HG03521 (cell line): ENCODE data around the gene CPSF2.

Source experiments
- ATAC-seq: cut with Tn5 transposase; IDR thresholded peaks from one replicate; pipeline ENCODE4 v1.9.1; 2021; ENCODE audit warnings: mild to moderate bottlenecking, moderate library complexity; ENCODE audit not compliant: unreplicated experiment

CPSF2 gene

DNA sequence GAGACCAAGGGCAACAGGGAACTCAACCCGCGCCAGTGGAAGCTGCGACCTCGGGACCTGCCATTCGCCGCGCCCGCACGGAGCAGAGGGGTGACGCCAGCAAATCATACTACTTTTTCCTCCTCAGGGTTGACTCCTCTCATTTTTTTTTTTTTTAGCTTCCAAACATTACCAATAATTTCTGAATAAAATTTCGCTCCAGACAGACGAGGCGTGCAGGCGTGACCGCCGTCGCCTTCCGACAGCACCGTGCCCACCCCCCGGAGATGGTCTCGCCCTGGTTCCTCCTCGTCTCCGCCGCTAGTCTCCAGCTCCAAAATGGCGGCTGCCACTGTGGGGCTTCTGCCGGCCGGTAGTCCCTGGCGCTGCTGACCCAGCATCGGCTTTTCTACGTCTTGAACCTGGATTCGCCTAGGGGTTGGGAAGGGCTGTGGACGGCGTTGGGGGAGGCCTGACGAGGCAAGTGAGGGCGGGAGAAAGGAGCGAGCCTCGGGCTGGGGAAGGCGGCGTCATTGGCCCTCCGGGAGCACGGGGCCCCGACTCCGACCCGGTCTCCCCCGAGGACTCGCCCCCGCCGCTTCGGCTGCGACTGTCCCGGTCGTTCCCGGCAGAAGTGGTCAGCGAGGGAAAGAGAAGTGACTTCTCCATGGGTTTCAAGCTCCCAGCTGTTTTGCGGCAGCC, at the start of gene CPSF2, which contains the start of gene NDUFB1:
Gene CPSF2, plus strand, starts transcription at position 300 of the 681 bp plus-strand sequence. CDS start 9,016 bp downstream, outside the sequence.
Gene NDUFB1, minus strand, starts transcription at position 37 of the 681 bp plus-strand sequence. CDS start 4,069 bp downstream, outside the sequence.
- ATAC-seq, result peak; percentile 91

- no peak for ATAC-seq
Measured at GRCh38 chr14:92074555-92074954, 47.2 kb upstream of the CPSF2 start.

GRCh38 chr14:92088494-92088893, 33.3 kb upstream of the CPSF2 start:
- ATAC-seq, result no peak

GRCh38 chr14:92093320-92093719, 28.4 kb upstream of the CPSF2 start:
- ATAC-seq, result no peak

DNA sequence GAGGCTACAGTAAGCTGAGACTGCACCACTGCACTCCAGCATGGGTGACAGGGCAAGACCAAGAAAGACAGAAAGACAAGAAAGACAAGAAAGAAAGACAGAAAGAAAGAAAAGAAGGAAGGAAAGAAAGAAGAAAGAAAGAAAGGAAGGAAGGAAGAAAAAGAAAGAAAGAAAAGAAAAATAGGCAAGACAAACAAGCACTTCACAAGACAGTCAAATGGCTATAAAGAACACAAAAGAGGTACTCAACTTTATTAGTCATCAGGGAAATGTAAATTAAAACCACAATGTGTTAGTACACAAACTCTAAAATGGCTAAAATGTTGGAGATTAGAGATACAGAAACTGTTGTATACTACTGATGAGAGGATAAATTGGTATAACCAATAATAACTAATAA, 22.0 kb upstream of the CPSF2 start:
- ATAC-seq, result no peak

- ATAC-seq, result no peak
Measured at GRCh38 chr14:92103363-92103989, 18.3 kb upstream of the CPSF2 start.

GRCh38 chr14:92105073-92105892, 16.5 kb upstream of the CPSF2 start:
- no peak for ATAC-seq

DNA sequence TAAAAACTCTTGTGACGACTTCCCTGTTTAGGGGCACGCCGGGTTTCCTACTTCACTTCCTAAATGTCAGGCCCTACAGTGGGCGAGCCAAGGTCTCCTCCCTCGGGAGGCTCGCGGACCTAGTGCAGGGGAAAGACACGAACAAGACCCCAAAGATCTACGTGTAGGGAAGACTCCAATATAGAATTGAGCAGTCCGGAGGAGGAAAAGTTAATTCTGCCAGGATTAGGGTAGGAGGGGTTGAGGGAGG, 16.0 kb upstream of the CPSF2 start:
- peak; percentile 7 for ATAC-seq

DNA sequence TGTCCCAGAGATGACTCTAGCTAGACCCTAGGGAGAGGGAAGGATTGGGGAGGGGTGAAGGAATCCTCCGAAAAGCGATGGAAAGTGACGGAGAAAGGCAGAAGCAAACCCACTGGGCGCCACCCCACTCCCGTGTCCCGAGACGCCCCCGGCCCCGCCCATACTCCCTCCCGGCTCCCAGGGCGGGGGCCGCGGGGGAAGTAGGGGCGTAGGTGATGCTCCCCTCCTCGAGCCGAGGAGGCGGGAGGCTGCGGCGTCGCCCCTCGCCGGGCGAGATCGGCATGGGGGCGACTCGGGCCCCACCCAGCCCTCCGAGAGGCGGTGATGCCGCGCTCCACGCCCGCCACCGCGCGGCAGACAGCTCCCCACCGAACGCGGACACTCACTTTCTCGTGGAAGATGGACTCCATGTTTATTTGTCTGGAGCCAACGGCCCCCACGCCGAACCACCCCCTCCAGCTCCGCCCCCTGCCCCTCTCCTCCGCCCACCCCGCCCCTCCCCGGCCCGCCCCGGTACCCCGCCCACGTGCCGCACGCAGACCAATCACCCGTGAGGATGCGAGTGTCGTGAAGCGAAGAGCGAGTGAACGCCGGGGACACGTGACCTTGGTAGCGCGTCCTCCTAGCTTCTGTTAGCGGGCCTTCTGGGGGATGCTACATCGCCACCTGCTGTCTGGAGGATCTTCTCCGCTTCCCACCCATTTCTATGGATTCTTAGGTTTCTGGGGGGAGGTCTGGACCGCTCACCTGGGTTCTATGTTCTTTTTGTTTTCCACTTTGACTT, 15.4 kb upstream of the CPSF2 start, which contains the start of gene ATXN3:
Gene ATXN3, minus strand, starts transcription at position 440 of the 784 bp plus-strand sequence. Its CDS starts 30 bp downstream, at position 410.
- ATAC-seq, result peak; percentile 93

DNA sequence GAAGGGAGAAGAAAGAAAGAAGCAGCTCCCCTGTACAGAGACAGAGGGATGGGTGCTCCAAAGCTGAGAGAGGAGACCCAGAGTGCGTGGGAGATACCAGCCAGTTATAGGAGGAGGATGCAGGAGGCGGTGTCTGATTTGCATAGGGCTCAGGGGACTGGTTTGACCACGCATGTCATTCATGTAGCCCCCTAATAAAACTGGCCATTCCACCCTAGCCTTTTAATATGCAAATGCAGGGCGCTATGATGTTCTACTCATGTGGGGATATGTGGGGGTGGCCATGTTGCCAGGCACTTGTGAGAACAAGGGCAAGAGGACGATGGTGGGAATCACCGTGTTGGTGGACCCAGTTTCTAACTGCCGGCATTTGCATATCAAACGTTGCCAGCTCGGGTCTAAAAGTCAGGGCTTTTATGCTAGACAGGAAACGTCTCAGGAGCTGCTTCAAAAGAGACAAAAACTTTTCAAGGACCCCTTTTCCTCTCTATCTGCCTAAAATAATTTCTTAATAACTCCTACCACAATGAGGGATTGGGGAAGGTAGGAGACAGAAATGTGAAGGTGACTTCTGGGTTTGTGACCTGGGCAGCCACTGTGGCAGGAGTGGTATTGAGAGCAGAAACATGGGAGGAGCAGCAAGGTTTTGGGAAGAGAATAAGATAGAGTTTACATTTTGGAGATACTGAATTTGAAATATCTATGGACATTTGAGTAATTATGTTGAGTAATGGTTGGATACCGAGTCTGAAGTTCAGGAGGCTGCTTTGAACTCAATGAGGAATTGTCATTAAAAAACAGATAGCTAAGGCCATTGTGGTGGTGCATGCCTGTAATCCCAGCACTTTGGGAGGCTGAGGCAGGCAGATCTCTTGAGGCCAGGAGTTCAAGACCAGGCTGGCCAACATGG, 13.2 kb upstream of the CPSF2 start:
- ATAC-seq, result no peak

DNA sequence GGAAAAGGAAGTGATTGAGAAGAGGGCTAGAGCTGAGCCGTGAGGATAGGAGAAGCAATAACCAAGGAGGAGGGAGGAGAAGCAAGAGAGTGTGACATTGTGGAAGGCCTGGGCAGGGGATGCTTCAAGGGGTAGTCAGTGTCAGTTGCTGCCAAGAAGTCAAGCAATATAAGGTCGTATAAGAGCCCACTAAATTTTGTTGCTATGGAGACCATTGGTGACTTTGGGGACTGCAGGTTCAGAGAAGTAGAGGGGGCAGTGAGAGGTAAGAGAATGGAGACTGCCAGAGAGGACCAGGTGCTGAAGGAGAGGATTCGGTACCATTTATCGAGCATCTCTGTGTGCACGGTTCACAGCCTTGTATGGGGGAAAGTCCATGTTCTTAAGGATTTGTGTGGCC, 12.3 kb upstream of the CPSF2 start:
- no peak for ATAC-seq

- ATAC-seq, result no peak
Measured at GRCh38 chr14:92121207-92121669, 531 bp upstream of the CPSF2 start.

DNA sequence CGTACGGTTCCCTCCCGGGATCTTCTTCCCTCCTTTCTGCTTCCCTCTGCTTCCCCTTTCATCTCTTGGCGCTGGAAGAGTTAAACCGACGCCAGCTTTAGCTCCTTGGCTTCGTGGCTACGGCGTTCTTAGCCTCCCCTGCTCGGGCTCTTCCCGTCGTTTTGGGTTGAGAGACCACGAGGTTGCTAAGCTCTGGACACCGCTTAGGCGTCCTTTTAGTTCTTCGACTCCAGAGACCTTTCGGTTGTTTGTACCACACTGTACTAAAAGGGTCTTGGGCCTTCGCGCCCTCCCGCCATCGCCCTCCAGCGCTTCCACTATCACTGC, 545 bp downstream of the CPSF2 start:
- ATAC-seq, result peak; percentile 8

DNA sequence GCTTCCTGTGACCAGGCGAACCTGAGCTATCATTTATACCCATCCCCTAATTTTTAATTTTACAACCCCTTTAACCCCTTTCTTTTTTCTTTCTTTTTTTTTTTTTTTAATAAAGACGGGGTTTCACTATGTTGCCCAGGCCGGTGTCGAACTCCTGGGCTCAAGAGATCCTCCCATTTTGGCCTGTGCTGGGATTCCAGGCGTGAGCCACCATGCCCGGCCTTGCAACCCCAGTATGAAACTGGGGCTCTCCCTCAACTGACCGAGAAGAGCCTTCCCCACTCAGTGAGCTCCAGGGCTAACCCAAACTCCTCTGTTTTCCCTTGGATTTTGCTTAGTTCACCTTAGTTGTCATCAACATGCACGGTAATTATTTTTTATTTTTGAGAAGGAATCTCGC, 992 bp downstream of the CPSF2 start:
- ATAC-seq, result no peak

DNA sequence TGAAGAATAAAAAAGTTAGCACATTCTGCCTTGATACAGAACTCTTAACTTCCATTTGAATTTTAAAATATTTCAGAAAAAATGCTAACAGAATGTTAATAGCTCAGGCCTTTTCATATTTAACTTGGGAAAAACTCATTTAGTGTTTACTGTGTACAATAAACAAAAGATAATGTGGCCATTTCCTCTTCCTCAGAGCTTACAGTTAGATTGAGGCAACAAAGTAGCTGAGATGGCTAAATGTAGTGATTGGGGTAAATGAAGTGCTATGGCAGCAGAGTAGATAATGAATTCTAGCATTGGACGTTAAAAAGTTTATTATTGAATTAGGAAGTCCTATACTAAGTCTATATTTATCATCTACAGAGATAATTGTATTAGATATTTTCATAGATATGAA, 12.7 kb downstream of the CPSF2 start:
- ATAC-seq, result no peak

DNA sequence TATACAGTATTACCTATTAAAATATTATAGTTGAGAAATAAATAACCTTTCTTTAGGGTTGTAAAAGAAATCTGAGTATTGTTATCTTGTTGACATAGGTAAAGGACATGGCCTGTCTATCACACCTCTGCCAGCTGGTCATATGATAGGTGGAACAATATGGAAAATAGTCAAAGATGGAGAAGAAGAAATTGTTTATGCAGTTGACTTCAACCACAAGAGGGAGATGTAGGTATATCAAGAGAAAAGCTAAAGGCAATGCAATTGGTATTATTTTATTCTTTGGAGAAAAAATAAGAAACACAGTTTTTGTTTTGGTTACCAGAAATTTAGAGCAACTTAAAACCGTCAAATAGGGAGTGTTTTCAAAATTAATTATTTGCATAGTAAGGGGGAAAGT, 13.5 kb downstream of the CPSF2 start:
- no peak for ATAC-seq

DNA sequence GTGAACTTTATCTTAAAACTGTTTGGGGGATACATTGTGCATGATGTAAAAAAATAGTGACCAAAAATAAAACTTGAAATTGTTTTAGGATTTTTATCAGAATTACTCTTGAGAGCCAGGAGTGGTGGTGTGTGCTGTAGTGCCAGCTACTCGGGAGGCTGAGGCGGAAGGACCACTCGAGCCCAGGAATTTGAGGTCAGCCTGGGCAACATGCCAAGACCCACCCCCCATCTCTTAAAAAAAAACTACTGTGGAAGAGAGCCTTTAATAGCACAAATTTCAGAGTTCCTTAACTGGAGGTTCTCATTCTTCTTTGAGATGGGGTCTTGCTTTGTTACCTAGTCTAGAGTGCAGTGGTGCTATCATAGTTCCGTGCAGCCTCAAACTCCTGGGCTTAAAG, 21.5 kb downstream of the CPSF2 start:
- no peak for ATAC-seq

GRCh38 chr14:92143962-92144361, 22.2 kb downstream of the CPSF2 start:
- ATAC-seq, result no peak

- ATAC-seq, result no peak
Measured at GRCh38 chr14:92144708-92145107, 22.9 kb downstream of the CPSF2 start.

DNA sequence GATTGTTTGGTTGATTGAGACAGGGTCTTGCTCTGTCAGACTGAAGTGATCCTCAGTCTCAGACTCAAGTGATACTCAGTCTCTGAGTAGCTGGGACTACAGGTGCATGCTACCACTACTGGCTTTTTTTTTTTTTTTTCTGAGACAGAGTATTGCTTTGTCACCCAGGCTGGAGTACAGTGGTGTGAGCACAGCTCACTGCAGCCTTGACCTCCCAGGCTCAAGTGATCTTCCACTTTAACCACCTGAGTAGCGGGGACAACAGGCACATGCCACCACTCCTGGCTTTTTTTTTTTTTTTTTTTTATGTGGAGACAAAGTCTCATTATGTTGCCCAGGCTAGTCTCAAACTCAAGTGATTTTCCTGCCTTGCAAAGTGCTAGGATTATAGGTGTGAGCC, 31.8 kb downstream of the CPSF2 start:
- no peak for ATAC-seq
